C4-2B (cell line): ENCODE measurements around the gene RHBDF2.
A peak's percentile ranks its signal among the peaks of the same experiment; 100 is the strongest.

Experiments used
- CTCF ChIP-seq: fragments of 450-650 bp; conservative IDR thresholded peaks from 2 replicates; pipeline ENCODE4 v1.5.1; 2017; ENCODE audit warnings: mild to moderate bottlenecking
- ZFX ChIP-seq: fragments of 450-650 bp; IDR thresholded peaks from 2 replicates; pipeline ENCODE4 v1.6.1; 2017

DNA sequence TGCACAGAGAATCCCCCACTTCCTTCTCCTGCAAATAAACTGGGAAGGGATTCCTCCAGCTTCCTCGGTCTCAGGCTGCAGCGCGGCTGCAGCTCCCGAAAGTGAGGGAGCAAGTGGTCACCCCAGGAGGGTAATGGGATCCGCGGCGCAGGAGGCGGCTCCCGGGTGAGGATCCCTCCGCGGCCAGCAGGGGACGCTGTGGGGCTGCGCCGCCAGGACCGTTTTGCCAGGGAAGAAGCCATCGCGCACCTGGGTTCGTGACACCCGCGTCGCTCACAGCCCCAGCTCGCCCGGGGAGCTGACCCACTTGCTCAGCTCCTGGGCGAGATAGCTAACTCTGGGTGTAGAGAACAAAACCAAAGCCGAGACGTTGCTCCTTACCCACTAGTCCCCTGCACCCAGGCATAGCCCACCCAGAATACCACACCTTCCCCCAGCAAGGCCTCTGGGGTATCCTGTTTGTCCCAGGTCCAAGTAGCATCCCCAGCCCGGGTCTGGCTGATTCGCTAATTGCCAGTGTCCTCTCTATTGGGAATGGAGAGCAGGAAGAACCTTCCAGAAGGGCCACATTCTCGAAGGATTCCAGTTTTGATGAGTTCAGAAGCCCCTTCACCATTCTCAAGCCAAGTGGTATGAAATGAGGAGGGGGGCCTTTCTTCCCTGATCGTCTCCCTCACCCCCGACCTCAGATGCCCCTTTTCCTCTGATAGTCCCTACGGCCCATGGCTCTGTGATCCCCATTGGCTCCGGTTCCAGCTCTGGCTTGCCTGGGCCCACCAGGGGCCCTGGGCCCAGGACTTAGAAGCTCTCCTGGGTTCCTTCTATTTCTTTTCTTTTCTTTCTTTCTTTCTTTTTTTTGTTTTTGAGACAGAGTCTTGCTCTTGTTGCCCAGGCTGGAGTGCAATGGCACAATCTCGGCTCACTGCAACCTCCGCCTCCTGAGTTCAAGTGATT lies 22.1 kb upstream of the RHBDF2 start:
- TF ChIP-seq CTCF, result peak; percentile 100
- no peak for TF ChIP-seq ZFX
